Measurements from ENCODE around the gene RGS1. TPM values are rescaled to one million over a fixed set of nuclear protein-coding genes. Genes with fewer than 3 reads are reported as not detected.
"Not testable (repeated sequence)": the region's sequence is repeated elsewhere in the genome, so short reads cannot be mapped to it uniquely, and the experiment has no call there.

RGS1 gene
- total RNA-seq, 1 donor from 2014 or later = 145 TPM

DNA sequence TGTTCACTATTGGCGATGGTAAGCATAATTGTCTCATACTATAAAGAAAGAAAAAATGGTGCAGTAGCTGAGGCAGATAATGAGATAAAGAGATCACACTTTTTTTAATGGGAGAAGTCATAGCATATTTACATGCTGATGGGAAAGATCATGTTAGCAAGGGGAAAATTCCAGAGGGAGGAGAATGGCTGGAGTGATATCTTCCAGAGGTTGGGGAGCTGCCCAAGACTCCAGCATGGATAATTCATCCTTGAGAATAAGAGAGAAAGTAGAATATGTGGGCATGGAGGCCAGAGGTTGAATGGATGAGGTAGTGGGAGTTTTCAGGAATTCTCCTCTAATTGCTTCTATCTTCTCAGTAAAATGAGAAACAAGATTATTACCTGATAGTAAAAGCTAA, 45.8 kb upstream of the RGS1 start:
- Histone ChIP-seq H3K27me3 (no peaks in the 10 kb centered on the region), H3K4me1 (no peaks in the 10 kb centered on the region), H3K4me3 (no peak overlapping the region), H3K9me3 (no peaks in the 10 kb centered on the region), H3K27ac (no peak overlapping the region), H3K36me3 (no peaks in the 10 kb centered on the region)
- intact Hi-C loops (cut with DNase I) = no loop called here
- no peak for TF ChIP-seq POLR2A (IDR thresholded peaks at IDR 0.05)
- DNase-seq (ENCODE audit: extremely low spot score in 2 of 2) = no peak

GRCh38 chr1:192530254-192530653, 45.3 kb upstream of the RGS1 start:
- intact Hi-C loops (cut with DNase I) = no loop called here
- no peaks in the 10 kb centered on the region for H3K9me3 ChIP-seq
- H3K36me3 ChIP-seq = no peaks in the 10 kb centered on the region
- no peak overlapping the region for H3K4me3 ChIP-seq
- no peaks in the 10 kb centered on the region for H3K4me1 ChIP-seq
- no peaks in the 10 kb centered on the region for H3K27me3 ChIP-seq
- DNase-seq (ENCODE audit: extremely low spot score in 2 of 2) = no peak
- H3K27ac ChIP-seq = no peak overlapping the region
- no peak for TF ChIP-seq CTCF (IDR thresholded peaks at IDR 0.05)
- TF ChIP-seq POLR2A (IDR thresholded peaks at IDR 0.05) = no peak
- TF ChIP-seq POLR2AphosphoS5 (IDR thresholded peaks at IDR 0.05; ENCODE audit: insufficient read depth in 1 of 2, low read depth in 1 of 2) = no peak

DNA sequence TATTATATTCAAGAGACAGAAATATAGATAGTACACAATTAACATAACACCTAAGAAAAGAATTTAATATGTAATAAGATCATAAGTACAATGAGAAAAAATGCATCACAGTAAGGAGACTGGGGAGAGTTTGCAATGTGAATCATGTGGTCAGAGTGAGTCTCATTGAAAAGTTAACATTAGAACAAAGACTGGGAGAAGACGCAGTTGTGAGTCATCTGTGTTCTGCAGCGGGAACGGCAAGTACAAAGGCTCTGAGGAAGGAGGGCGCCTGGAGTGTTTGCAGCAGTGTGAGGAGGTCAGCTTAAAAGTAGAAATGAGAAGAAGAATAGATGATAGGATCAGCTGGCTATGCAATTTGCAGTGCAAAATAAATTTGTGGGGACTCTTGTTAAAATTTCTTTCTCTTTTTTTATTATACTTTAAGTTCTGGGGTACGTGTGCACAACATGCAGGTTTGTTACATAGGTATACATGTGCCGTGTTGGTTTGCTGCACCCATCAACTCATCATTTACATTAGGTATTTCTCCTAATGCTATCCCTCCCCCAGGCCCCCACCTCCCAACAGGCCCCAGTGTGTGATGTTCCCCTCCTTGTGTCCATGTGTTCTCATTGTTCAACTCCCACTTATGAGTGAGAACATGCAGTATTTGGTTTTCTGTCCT, 44.4 kb upstream of the RGS1 start:
- H3K27ac ChIP-seq; H3K36me3 ChIP-seq; H3K4me3 ChIP-seq; intact Hi-C loops (cut with DNase I); H3K4me1 ChIP-seq; H3K27me3 ChIP-seq; H3K9me3 ChIP-seq; DNase-seq (ENCODE audit: extremely low spot score in 2 of 2): not testable (repeated sequence)
- peak in 1 of 2 donors; percentile 81 for TF ChIP-seq POLR2AphosphoS5 (IDR thresholded peaks at IDR 0.05; ENCODE audit: insufficient read depth in 1 of 2, low read depth in 1 of 2)

- Histone ChIP-seq H3K4me1 (peaks cover 10% of the 10 kb centered on the region), H3K4me3 (no peak overlapping the region), H3K27me3 (no peaks in the 10 kb centered on the region), H3K27ac (no peak overlapping the region), H3K36me3 (no peaks in the 10 kb centered on the region), H3K9me3 (no peaks in the 10 kb centered on the region)
- intact Hi-C loops (cut with DNase I) = no loop called here
- no peak for TF ChIP-seq CTCF (IDR thresholded peaks at IDR 0.05)
- no peak for TF ChIP-seq POLR2AphosphoS5 (IDR thresholded peaks at IDR 0.05; ENCODE audit: insufficient read depth in 1 of 2, low read depth in 1 of 2)
- TF ChIP-seq POLR2A (IDR thresholded peaks at IDR 0.05) = no peak
- no peak for DNase-seq (ENCODE audit: extremely low spot score in 2 of 2)
These were observed 40.9 kb upstream of the RGS1 start for GRCh38 chr1:192534666-192535065.

DNA sequence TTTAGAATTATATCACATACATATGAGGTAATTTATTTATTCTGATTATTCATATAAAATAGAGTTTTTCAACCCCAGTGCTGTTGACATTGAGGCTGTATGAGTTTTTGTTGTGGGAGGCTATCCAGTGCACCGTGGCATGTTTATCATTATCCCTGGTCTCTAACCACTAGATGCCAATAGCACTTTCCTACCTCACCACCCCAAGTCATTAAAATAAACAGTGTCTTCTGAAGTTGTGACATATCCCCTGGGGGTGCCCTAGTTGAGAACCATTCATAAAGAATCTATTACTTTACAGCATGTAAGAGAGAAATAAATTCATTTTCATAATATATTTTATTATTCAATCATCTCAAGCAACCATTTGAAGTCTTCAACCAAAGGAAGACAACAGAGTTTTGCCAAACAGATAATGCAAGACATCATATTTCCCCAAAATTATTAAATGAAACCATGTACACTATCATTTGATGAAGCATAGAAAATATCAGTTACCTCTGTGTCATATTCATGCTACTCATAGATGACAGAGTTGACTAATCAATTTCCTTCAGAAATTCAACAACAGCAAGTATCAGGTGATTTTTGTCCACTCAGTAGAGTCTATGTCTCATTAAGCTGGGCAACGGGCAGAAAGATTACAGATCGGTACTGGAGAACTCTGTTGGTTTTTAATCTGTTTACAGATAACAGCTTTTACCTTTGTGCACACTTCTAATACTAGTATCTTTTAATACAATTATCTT, 39.5 kb upstream of the RGS1 start:
- H3K4me1 ChIP-seq = peaks cover 15% of the 10 kb centered on the region
- no peak overlapping the region for H3K27ac ChIP-seq
- no peak for TF ChIP-seq POLR2A (IDR thresholded peaks at IDR 0.05)
- TF ChIP-seq CTCF (IDR thresholded peaks at IDR 0.05) = no peak
- no peak for TF ChIP-seq POLR2AphosphoS5 (IDR thresholded peaks at IDR 0.05; ENCODE audit: insufficient read depth in 1 of 2, low read depth in 1 of 2)
- no peaks in the 10 kb centered on the region for H3K27me3 ChIP-seq
- H3K4me3 ChIP-seq = no peak overlapping the region
- no peaks in the 10 kb centered on the region for H3K9me3 ChIP-seq
- intact Hi-C loops (cut with DNase I) = no loop called here
- no peak for DNase-seq (ENCODE audit: extremely low spot score in 2 of 2)
- no peaks in the 10 kb centered on the region for H3K36me3 ChIP-seq

Measured in vagina (tissue), 2 donors.